ENCODE data around the gene SETBP1. TPM values are rescaled to one million over a fixed set of nuclear protein-coding genes. Genes with fewer than 3 reads are reported as not detected.

Gene SETBP1
- total RNA-seq, 1 experiment from 2014 or later: 9.6 TPM

- no peak overlapping the region for H3K27ac Mint-ChIP-seq
- no peak for DNase-seq (ENCODE audit: low spot score)
- no peaks in the 10 kb centered on the region for H3K36me3 Mint-ChIP-seq
- peaks cover 9% of the 10 kb centered on the region for H3K4me1 Mint-ChIP-seq
- H3K9me3 Mint-ChIP-seq: no peaks in the 10 kb centered on the region
- H3K4me3 Mint-ChIP-seq: peak overlapping the region; percentile 55
- no peaks in the 10 kb centered on the region for H3K27me3 Mint-ChIP-seq (ENCODE audit: low read depth)
- TF ChIP-seq TP53 (CRISPR knock-in tag; IDR thresholded peaks at IDR 0.05) (no peak), ZNF423 (CRISPR knock-in tag; IDR thresholded peaks at IDR 0.05) (no peak), ZNF396 (CRISPR knock-in tag; IDR thresholded peaks at IDR 0.05; ENCODE audit: borderline replicate concordance) (no peak), ERG (CRISPR knock-in tag; IDR thresholded peaks at IDR 0.05) (no peak), MAX (CRISPR knock-in tag; IDR thresholded peaks at IDR 0.05) (no peak)
- TF ChIP-seq, protein P1, sequence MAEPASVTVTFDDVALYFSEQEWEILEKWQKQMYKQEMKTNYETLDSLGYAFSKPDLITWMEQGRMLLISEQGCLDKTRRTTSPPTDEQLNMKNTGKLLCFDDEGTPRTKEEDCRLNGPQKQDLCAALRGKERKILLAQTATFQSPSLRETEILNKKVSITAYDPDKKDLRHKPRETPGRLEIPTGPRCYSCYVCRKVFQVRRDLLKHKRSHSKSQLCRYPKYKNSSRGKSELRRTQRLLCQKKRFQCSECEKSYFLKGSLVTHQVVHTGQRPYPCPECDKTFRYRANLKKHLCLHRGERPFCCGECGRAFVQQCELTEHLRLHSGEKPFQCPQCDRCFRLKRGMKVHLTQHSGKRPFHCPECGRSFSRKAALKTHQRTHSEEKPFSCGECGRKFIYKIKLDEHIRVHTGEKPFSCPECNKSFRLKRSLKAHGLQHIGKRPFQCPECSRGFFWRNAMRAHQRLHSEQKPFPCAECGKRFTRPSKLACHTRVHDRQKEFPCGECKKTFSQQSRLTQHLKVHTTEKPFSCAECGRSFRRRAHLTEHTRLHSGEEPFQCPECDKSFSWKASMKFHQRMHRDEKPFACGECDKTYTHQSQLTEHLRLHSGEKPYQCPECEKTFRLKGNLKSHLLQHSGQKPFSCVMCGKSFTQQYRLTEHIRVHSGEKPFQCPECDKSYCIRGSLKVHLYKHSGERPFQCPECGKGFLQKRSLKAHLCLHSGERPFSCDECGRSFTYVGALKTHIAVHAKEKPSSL (CRISPR knock-in tag; conservative IDR thresholded peaks at IDR 0.05): no peak
- CTCF ChIA-PET: interaction anchor here (0.6 to 1.4 kb wide), 12 partner anchors 11 to 706 kb away, joined by 3 to 7 read pairs (median 3); no protein-coding TSS in a partner anchor
- POLR2A ChIA-PET: no interaction called here
- ATAC-seq: no peak
These were observed 2.0 kb upstream of the SETBP1 start for GRCh38 chr18:44678725-44679055.

GRCh38 chr18:44679056-44679913 is 1.4 kb upstream of the SETBP1 start:
- H3K27me3 Mint-ChIP-seq (ENCODE audit: low read depth): no peaks in the 10 kb centered on the region
- no peak for TF ChIP-seq SMAD4 (CRISPR knock-in tag; IDR thresholded peaks at IDR 0.05)
- TF ChIP-seq RELA (CRISPR knock-in tag; IDR thresholded peaks at IDR 0.05; ENCODE audit: borderline replicate concordance): peak; percentile 16; the same call in 1 of the 2 replicates
- TF ChIP-seq HMGXB4 (CRISPR knock-in tag; IDR thresholded peaks at IDR 0.05): peak; percentile 61; the same call in 1 of the 2 replicates
- TF ChIP-seq ZNF121 (CRISPR knock-in tag; IDR thresholded peaks at IDR 0.05): no peak
- TF ChIP-seq, protein P1 (CRISPR knock-in tag; conservative IDR thresholded peaks at IDR 0.05): no peak
- TF ChIP-seq ZNF317 (CRISPR knock-in tag; IDR thresholded peaks at IDR 0.05; ENCODE audit: borderline replicate concordance, low read depth): 0 out of 2 replicates have a peak, but pooled peaks have one; percentile 17
- TF ChIP-seq E2F5 (CRISPR knock-in tag; IDR thresholded peaks at IDR 0.05): peak; percentile 44; the same call in 1 of the 2 replicates
- CTCF ChIA-PET: interaction anchor here (0.6 to 1.4 kb wide), 14 partner anchors 12 to 744 kb away, joined by 3 to 7 read pairs (median 3); no protein-coding TSS in a partner anchor
- H3K36me3 Mint-ChIP-seq: no peaks in the 10 kb centered on the region
- H3K27ac Mint-ChIP-seq: no peak overlapping the region
- POLR2A ChIA-PET: no interaction called here
- ATAC-seq (peak; percentile 63), DNase-seq (ENCODE audit: low spot score) (peak; percentile 76)
- no peaks in the 10 kb centered on the region for H3K9me3 Mint-ChIP-seq
- H3K4me1 Mint-ChIP-seq: peaks cover 9% of the 10 kb centered on the region
- H3K4me3 Mint-ChIP-seq: peak overlapping the region; percentile 55
